Activated T-helper 1 cell treated with anti-CD3 and anti-CD28 coated beads, Interleukin-12 subunit alpha, Interleukin-12 subunit beta, Interleukin-2, Interleukin-4 antibody, amounts not matched to agents 30 ng/mL and 10 ng/mL and 1 ng/mL, durations not matched to agents 14 hours and 24 hours and 36 hours (primary cell): Measurements from ENCODE around the gene KCNA2. TPM values are rescaled to one million over a fixed set of nuclear protein-coding genes. Genes with fewer than 3 reads are reported as not detected.

Experiments used
- DNase-seq: peaks from one replicate; pipeline ENCODE4 v3.0.0; 2021; ENCODE audit warnings: low spot score
- H3K27ac Mint-ChIP-seq: one replicate; pipeline ENCODE4 v1.8.0; 2021; ENCODE audit warnings: mild to moderate bottlenecking, mixed read lengths
- H3K27me3 Mint-ChIP-seq: one replicate; pipeline ENCODE4 v1.8.0; 2022; ENCODE audit warnings: mild to moderate bottlenecking, moderate library complexity, mixed read lengths; ENCODE audit not compliant: insufficient read depth
- H3K36me3 Mint-ChIP-seq: one replicate; pipeline ENCODE4 v1.8.0; 2021; ENCODE audit warnings: low read depth, mixed read lengths
- H3K4me1 Mint-ChIP-seq: one replicate; pipeline ENCODE4 v1.8.0; 2021; ENCODE audit warnings: low read depth, mixed read lengths
- H3K4me3 Mint-ChIP-seq: one replicate; pipeline ENCODE4 v1.8.0; 2021; ENCODE audit warnings: mild to moderate bottlenecking, moderate library complexity, mixed read lengths
- H3K9me3 Mint-ChIP-seq: one replicate; pipeline ENCODE4 v1.8.0; 2021; ENCODE audit warnings: mixed read lengths
- intact Hi-C: fragments of 100-400 bp; cut with micrococcal nuclease; formaldehyde crosslinking; loops from one replicate; pipeline ENCODE4 v1.15.1; 2024
- total RNA-seq: library from RNA; stranded (reverse); gene quantifications from 2 replicates; pipeline ENCODE4 v1.2.3, GENCODE V29; 2022

The KCNA2 gene
- total RNA-seq, 1 donor from 2014 or later, result 1.7 TPM

DNA sequence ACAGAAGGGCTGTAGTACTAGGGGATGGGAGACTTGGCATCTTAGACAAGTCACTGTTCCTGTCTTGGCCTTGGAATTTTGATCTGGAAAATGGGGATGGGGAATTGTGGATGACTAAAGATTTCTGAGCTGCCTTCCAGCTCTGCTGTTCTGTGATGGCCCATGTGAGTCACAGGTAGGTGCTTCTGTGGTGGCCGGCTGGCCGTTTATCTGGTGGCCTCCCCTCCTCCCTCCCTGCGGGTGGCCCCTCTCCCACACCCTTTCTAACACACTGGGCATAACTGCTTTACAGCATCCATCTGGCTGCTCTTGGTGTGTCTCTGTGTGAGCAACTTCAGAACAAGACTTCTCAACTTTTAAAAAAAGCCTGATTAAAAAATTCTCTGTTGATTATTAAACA lies 35.9 kb downstream of the KCNA2 start:
- Mint-ChIP-seq H3K27ac (no peak overlapping the region), H3K9me3 (no peaks in the 10 kb centered on the region), H3K36me3 (no peaks in the 10 kb centered on the region), H3K4me3 (no peak overlapping the region), H3K4me1 (no peaks in the 10 kb centered on the region), H3K27me3 (peaks cover 56% of the 10 kb centered on the region)
- DNase-seq, result no peak
- intact Hi-C loops, result no loop called here

DNA sequence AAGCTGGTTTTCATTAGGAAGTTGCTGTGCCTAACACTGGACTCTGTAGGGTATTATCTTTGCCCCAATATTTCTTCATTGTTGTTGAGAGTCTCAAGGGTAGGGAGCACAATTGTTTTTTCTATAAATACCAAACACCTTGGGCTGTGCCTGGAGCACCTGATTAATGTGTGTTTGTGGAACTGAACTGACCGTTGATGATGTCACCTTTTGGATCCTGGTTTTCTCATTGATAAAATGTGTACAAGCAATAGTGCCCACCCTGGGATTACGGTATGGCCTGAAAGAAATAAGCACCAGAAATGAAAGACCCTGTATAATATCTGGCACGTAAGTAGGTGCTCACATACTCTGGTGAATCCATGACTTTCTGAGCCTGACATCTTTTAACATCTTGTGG lies 39.3 kb downstream of the KCNA2 start:
- no peaks in the 10 kb centered on the region for H3K9me3 Mint-ChIP-seq
- intact Hi-C loops, result no loop called here
- no peak for DNase-seq

GRCh38 chr1:110565565-110565964 lies 40.6 kb downstream of the KCNA2 start:
- intact Hi-C loops, result no loop called here
- Mint-ChIP-seq H3K36me3 (no peaks in the 10 kb centered on the region), H3K4me3 (no peak overlapping the region), H3K9me3 (no peaks in the 10 kb centered on the region), H3K27ac (no peak overlapping the region), H3K27me3 (peaks cover 28% of the 10 kb centered on the region), H3K4me1 (no peaks in the 10 kb centered on the region)
- no peak for DNase-seq

More for the DNA sequence above, 39.3 kb downstream of the KCNA2 start:
- H3K4me1 Mint-ChIP-seq, result no peaks in the 10 kb centered on the region
- H3K27me3 Mint-ChIP-seq, result peaks cover 37% of the 10 kb centered on the region
- no peaks in the 10 kb centered on the region for H3K36me3 Mint-ChIP-seq
- H3K4me3 Mint-ChIP-seq, result no peak overlapping the region
- H3K27ac Mint-ChIP-seq, result no peak overlapping the region

DNA sequence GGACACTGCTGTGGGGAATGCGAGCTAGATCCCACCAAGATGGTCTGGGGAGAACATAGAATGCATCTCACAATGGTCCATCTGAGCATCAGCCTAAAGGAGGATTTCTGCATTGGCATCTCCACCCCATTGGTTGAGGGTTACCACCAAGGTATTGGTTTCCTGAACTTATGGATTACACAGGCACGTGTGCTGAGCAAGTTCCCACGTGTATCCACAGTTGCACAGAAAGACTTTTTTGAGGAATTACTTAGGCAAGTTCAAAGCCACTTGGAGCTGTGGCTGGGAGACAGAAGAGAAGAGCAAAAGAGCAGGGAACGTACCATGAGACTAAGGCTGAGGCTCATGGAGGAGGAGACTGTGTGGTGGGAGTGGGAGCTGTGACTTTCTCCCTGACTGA lies 43.1 kb downstream of the KCNA2 start:
- Mint-ChIP-seq H3K27ac (no peak overlapping the region), H3K4me3 (no peak overlapping the region), H3K9me3 (no peaks in the 10 kb centered on the region), H3K4me1 (no peaks in the 10 kb centered on the region), H3K36me3 (no peaks in the 10 kb centered on the region), H3K27me3 (peaks cover 25% of the 10 kb centered on the region)
- DNase-seq, result no peak
- intact Hi-C loops, result no loop called here

DNA sequence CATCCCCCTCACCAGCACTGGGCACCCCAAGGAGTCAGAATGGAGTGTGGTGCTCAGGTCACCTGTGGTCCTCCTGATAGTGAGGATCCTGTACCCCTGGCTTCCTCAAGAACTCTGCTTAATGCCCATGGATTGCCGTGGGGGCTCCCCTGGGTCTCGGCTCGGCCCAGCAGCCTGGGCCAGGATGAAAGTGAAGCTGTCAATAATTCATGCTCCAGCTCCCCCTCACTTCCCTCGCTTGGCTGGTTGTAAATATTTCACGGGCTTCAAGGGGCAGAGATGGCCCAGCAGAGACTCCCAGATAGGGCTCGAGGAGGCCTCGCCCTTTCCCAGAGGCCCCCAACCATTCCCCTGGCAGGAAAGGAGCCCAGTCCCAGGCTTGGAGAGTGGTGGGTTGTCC lies 44.6 kb downstream of the KCNA2 start:
- no peak for DNase-seq
- H3K27me3 Mint-ChIP-seq, result peaks cover 27% of the 10 kb centered on the region
- H3K27ac Mint-ChIP-seq, result no peak overlapping the region
- no peaks in the 10 kb centered on the region for H3K4me1 Mint-ChIP-seq
- no peaks in the 10 kb centered on the region for H3K36me3 Mint-ChIP-seq
- intact Hi-C loops, result no loop called here
- no peaks in the 10 kb centered on the region for H3K9me3 Mint-ChIP-seq
- no peak overlapping the region for H3K4me3 Mint-ChIP-seq

DNA sequence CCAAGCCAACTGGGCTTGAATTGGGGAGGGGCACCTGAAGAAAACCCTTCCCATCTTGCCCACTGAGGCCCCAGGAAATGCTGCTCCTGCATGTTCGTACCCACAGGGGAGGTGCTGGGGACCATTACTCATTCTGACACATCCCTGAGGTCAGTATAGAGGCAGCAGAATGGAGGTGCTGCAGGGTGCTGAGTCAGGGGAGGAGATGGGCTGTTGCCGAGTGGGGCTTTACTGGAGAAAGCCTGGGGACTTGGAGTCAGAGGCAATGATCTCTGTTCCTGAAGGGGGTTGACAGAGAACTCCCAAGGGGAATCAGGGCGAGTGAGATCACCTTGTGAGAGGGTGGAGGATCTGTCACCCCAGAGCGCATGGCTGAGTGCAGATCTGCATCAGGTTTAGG lies 47.0 kb downstream of the KCNA2 start:
- H3K27me3 Mint-ChIP-seq, result peaks cover 46% of the 10 kb centered on the region
- intact Hi-C loops, result no loop called here
- H3K4me3 Mint-ChIP-seq, result no peak overlapping the region
- H3K4me1 Mint-ChIP-seq, result no peaks in the 10 kb centered on the region
- no peak overlapping the region for H3K27ac Mint-ChIP-seq
- H3K36me3 Mint-ChIP-seq, result no peaks in the 10 kb centered on the region
- DNase-seq, result no peak
- no peaks in the 10 kb centered on the region for H3K9me3 Mint-ChIP-seq

GRCh38 chr1:110557481-110557880 lies 48.7 kb downstream of the KCNA2 start:
- peaks cover 58% of the 10 kb centered on the region for H3K27me3 Mint-ChIP-seq
- intact Hi-C loops, result no loop called here
- no peaks in the 10 kb centered on the region for H3K4me1 Mint-ChIP-seq
- no peak overlapping the region for H3K27ac Mint-ChIP-seq
- DNase-seq, result no peak
- H3K4me3 Mint-ChIP-seq, result no peak overlapping the region
- H3K36me3 Mint-ChIP-seq, result no peaks in the 10 kb centered on the region
- H3K9me3 Mint-ChIP-seq, result no peaks in the 10 kb centered on the region

- intact Hi-C loops, result no loop called here
- Mint-ChIP-seq H3K4me3 (no peak overlapping the region), H3K27me3 (peaks cover 58% of the 10 kb centered on the region), H3K9me3 (no peaks in the 10 kb centered on the region), H3K36me3 (no peaks in the 10 kb centered on the region), H3K27ac (no peak overlapping the region), H3K4me1 (no peaks in the 10 kb centered on the region)
- no peak for DNase-seq
Measured at GRCh38 chr1:110556471-110556807, 49.7 kb downstream of the KCNA2 start.

DNA sequence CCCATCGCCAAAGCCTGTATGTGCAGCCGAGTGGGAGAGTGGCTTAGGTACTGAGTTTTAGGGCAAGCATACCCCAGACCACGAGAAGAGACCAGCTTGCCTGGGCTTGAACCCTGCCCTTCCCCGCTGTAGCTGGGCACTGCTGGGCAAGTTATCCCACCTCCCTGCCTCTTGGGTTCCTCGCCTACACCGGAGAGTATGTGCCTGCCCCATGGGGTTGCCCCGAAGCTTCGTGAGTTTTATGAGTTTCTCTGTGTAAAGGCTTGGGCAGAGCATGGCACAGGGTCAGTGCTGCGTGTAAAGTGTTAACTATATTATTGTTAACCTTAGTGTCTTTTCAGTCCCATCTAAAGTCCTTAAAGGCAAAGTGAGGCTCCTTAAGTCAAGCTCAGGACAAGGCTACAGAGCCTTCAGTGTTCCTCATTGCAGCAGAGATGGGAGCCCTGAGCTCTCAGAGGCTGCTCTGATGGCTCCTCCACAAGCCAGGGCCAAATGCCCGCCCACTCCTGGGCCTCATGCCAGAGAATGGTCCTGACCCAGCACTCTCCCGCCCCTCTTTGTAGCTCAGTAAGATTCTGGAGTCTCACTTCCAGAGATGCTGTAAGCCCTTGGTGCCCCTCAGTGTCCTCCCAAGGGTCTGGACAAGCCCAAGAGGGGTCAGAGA lies 50.2 kb downstream of the KCNA2 start:
- peaks cover 58% of the 10 kb centered on the region for H3K27me3 Mint-ChIP-seq

DNA sequence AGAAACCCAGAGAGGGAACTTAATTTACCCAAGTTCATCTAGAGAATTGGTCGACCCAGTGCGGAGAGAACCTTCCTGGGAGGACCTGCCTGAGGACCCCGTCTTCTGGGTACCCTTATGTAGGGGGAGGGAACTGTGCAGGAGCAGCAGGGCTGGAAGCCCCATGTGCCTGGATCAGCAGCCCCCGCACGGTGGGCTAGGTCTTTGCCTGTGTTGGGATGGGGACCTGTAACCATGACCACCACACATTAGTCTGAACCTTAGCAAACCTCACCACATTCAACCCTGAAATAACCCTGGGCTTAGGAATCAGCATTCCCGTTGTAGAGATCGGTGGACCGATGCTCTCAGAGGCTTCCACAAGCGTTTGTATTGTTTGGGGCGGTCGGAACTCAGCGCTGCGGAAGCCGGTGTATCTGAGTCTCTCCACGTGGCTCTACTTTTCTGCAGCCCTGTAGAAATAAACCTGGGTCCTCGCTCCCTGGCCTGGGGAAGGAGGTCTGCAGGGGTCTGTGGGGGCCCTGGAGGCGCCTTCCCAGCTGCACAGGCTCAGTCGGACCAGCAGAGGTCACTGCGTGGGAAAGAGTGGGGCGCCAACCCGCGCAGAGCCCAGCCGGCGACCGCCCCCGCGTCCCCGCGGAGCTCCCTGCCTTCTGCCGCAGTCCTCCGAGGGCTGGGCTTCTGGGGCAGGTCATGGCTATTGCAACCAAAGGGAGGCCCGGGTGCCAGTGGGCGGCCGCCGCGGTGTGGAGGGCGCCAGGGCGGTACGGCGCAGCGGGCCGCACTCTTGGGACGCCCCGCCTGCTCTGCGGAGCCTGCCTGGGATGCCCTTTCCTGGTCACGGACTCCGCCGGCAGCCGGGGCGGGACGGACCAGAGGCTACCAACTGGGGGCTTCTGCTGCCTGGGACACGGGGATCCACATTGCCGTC lies 51.0 kb downstream of the KCNA2 start:
- no peaks in the 10 kb centered on the region for H3K9me3 Mint-ChIP-seq
- no peaks in the 10 kb centered on the region for H3K36me3 Mint-ChIP-seq
- H3K27ac Mint-ChIP-seq, result no peak overlapping the region
- peak; percentile 45 for DNase-seq
- H3K27me3 Mint-ChIP-seq, result peaks cover 57% of the 10 kb centered on the region
- intact Hi-C loops, result loop anchor here (1.0 to 2.0 kb wide), 2 partner anchors 60 to 228 kb away; no protein-coding TSS in a partner anchor
- H3K4me3 Mint-ChIP-seq, result peak overlapping the region; percentile 7
- no peaks in the 10 kb centered on the region for H3K4me1 Mint-ChIP-seq

More for the DNA sequence above, 50.2 kb downstream of the KCNA2 start:
- Mint-ChIP-seq H3K36me3 (no peaks in the 10 kb centered on the region), H3K9me3 (no peaks in the 10 kb centered on the region), H3K27ac (no peak overlapping the region), H3K4me1 (no peaks in the 10 kb centered on the region), H3K4me3 (no peak overlapping the region)
- no peak for DNase-seq
- intact Hi-C loops, result loop anchor here (1.0 to 2.0 kb wide), 2 partner anchors 59 to 227 kb away; no protein-coding TSS in a partner anchor

DNA sequence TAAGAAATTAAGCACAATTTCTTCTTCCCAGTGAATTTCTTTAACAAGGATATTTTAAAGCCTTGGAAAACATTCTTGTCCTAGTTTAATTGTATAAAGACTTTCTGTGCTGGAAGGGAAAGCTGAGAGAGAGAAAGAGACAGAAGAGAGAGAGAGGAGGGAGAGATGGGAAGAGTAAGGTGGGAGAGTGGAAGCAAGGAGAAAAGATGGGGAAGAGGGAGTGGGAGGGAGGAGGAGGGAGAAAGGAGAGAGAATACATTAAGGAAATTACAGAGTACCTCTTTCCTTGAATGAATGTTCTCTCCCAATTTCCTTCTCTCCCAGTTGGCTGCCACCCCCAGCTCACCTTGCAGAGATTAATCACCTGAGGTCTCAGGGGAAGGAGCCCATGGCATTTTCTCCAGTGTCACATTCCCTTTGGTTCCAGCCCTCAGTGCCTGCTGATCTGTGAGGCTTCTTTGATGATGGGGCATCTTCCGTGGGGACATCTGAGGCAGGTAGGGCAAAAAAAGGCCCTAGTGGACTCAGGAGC lies 54.8 kb downstream of the KCNA2 start:
- no peak for DNase-seq
- Mint-ChIP-seq H3K4me3 (no peak overlapping the region), H3K27me3 (peaks cover 38% of the 10 kb centered on the region), H3K9me3 (no peaks in the 10 kb centered on the region), H3K27ac (no peak overlapping the region), H3K4me1 (no peaks in the 10 kb centered on the region), H3K36me3 (no peaks in the 10 kb centered on the region)
- intact Hi-C loops, result no loop called here

DNA sequence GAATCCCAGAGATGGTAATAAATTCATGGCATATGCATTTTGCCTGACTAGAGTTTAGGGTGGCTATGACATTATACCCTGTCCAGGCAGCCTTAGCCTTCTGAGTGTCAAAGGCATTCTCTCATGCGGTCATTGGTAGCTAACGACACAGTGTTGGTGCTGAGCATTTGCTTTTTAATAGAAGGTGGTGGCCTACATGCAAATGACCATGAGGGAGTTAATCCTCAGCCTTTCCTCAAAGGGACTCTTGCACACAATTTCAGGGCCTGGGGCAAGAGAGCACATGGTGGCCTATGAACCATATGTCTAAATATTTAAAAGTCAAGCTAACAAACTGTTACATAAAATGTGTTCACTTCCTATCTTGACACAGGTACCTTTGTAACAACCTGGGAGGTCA lies 56.3 kb downstream of the KCNA2 start:
- H3K9me3 Mint-ChIP-seq, result no peaks in the 10 kb centered on the region
- no peak overlapping the region for H3K27ac Mint-ChIP-seq
- peaks cover 27% of the 10 kb centered on the region for H3K27me3 Mint-ChIP-seq
- intact Hi-C loops, result no loop called here
- no peaks in the 10 kb centered on the region for H3K36me3 Mint-ChIP-seq
- no peak for DNase-seq
- H3K4me1 Mint-ChIP-seq, result no peaks in the 10 kb centered on the region
- H3K4me3 Mint-ChIP-seq, result no peak overlapping the region

DNA sequence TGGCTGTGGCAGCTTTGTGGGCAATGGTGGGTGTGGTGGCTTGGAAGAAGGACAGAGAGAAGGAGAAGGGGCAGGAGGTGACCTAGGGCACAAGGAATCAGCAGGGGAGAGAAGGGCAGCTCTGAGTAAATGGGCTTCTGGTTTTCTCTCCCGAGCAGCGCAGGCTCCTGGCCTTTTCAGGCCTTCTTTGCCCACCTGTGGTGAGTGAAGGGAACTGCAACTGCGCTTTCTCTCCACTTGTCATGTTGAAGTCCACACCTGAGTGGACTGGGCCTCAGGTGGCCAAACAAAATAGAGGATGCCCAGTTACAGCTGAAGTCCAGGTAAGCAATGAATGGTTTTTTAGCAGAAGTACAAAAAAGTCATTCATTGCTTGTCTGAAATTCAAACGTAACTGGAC lies 57.8 kb downstream of the KCNA2 start:
- Mint-ChIP-seq H3K9me3 (no peaks in the 10 kb centered on the region), H3K36me3 (no peaks in the 10 kb centered on the region), H3K4me3 (no peak overlapping the region), H3K4me1 (no peaks in the 10 kb centered on the region), H3K27me3 (peaks cover 18% of the 10 kb centered on the region), H3K27ac (no peak overlapping the region)
- DNase-seq, result no peak
- intact Hi-C loops, result no loop called here
